ENCODE data around the gene SLC22A9.
"Not testable (repeated sequence)": the region's sequence is repeated elsewhere in the genome, so short reads cannot be mapped to it uniquely, and the experiment has no call there.

Gene SLC22A9

DNA sequence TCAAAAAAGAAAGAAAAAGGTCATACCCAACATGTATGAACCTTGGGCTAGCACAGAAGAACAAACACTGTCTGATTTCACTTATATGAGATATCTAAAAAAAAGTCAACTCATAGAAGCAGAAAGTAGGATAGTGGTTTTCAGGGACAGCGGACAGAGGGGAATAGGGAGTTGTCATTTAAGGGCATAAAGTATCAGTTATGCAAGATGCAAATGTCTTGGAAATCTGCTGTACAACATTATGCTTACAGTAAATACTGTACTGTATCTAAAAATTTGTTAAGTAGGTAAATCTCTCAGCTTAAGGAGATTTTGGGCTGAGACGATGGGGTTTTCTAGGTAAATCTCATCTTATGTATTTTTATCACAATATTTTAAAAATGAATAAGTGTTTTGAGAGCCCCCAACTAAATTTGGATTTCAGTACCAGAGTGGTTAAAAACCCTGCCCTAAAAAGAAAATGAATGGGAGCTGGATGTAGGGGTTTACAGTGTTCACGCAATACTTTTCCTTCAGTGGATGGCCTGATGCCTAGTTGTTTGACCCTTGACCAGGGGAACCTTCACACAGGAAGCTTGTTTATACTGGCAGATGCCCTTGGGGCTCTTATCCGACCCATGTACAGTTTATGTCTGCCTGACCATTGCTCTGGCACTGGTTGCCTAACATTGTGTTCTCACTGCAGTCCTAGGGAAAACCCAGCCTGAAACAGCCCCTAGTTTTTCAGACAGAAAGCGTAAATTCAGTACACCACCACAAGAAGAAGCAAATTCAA is 34.8 kb downstream of the SLC22A9 start:
- DNase-seq: no peak
- no peak overlapping the region for H3K27ac ChIP-seq
- TF ChIP-seq, protein P1, sequence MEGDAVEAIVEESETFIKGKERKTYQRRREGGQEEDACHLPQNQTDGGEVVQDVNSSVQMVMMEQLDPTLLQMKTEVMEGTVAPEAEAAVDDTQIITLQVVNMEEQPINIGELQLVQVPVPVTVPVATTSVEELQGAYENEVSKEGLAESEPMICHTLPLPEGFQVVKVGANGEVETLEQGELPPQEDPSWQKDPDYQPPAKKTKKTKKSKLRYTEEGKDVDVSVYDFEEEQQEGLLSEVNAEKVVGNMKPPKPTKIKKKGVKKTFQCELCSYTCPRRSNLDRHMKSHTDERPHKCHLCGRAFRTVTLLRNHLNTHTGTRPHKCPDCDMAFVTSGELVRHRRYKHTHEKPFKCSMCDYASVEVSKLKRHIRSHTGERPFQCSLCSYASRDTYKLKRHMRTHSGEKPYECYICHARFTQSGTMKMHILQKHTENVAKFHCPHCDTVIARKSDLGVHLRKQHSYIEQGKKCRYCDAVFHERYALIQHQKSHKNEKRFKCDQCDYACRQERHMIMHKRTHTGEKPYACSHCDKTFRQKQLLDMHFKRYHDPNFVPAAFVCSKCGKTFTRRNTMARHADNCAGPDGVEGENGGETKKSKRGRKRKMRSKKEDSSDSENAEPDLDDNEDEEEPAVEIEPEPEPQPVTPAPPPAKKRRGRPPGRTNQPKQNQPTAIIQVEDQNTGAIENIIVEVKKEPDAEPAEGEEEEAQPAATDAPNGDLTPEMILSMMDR (IDR thresholded peaks at IDR 0.05; ENCODE audit: low read depth, low read length): no peak
- H3K27me3 ChIP-seq (ENCODE audit: insufficient read depth, low read depth, severe bottlenecking): peaks cover 76% of the 10 kb centered on the region
- H3K4me3 ChIP-seq (ENCODE audit: low read depth, low read length): no peak overlapping the region
- no peaks in the 10 kb centered on the region for H3K9me3 ChIP-seq (ENCODE audit: severe bottlenecking)
- H3K36me3 ChIP-seq: no peaks in the 10 kb centered on the region

DNA sequence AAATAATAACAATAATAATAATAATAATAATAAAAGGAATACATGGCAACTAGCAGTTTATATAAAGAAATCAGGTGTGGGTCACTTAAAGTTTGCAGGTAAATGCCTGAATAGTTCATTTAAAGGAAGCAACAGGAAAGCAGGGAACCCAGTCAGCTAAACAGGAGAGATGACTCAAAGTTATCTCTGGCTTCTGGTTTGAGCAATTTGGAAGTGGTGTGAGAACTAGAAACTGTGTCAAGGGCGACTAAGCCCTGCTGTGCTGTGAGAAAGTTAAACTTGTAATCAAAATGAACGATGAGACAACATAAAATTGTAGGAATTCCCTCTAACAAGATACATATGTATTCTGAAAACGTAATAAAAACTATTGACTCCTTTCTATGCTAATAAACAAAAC is 35.5 kb downstream of the SLC22A9 start:
- no peak for DNase-seq
- H3K27ac ChIP-seq: no peak overlapping the region
- TF ChIP-seq, protein P1 (IDR thresholded peaks at IDR 0.05; ENCODE audit: low read depth, low read length): no peak
- no peaks in the 10 kb centered on the region for H3K36me3 ChIP-seq
- peaks cover 76% of the 10 kb centered on the region for H3K27me3 ChIP-seq (ENCODE audit: insufficient read depth, low read depth, severe bottlenecking)
- no peaks in the 10 kb centered on the region for H3K9me3 ChIP-seq (ENCODE audit: severe bottlenecking)
- no peak overlapping the region for H3K4me3 ChIP-seq (ENCODE audit: low read depth, low read length)

DNA sequence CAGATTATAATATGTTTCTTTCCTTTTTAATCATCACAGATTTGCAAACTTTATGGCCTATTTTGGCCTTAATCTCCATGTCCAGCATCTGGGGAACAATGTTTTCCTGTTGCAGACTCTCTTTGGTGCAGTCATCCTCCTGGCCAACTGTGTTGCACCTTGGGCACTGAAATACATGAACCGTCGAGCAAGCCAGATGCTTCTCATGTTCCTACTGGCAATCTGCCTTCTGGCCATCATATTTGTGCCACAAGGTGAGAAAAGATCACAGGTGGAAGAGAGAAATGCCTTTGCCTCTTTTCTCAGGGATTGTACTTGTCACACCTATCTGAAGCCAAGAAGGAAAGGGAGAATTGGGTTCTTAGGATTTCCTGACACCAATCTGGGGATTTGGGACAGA is 36.9 kb downstream of the SLC22A9 start:
- DNase-seq: no peak
- no peak overlapping the region for H3K4me3 ChIP-seq (ENCODE audit: low read depth, low read length)
- H3K36me3 ChIP-seq: no peaks in the 10 kb centered on the region
- TF ChIP-seq, protein P1 (IDR thresholded peaks at IDR 0.05; ENCODE audit: low read depth, low read length): no peak
- no peaks in the 10 kb centered on the region for H3K9me3 ChIP-seq (ENCODE audit: severe bottlenecking)
- no peak overlapping the region for H3K27ac ChIP-seq
- H3K27me3 ChIP-seq (ENCODE audit: insufficient read depth, low read depth, severe bottlenecking): peaks cover 74% of the 10 kb centered on the region

DNA sequence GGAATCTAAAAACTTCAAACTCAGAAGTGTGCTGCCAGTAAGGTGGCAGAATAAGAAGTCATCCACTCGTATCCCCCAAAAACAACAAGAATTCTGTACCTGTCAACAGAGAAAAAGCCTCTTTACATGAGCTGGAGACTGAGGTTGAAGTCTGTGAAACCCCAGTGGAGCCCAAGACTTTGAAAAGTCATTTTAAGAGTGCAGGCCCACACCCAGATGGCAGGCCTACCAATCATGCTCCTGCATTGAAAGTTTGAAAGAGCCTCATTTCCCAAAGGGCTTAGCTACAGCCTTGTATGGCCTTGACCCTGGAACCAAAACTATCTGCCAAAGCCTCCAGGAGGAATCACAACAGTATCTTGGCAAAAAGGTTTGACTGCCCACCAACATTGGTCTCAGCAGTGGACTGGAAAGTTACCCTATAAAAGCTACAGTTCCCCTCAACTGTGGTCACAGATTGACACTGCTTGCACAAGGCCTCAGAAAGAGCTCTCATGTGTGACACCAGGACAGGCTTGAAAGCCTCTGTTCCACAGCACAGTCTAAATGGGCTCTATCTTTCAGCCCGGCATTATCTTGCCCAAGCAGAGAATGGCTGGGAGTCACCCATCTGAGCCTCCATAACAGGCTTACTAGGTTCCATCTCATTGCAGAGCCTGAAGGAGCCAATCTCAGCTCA is 47.7 kb downstream of the SLC22A9 start:
- TF ChIP-seq, protein P1 (IDR thresholded peaks at IDR 0.05; ENCODE audit: low read depth, low read length): no peak
- H3K27ac ChIP-seq: no peak overlapping the region
- no peak overlapping the region for H3K4me3 ChIP-seq (ENCODE audit: low read depth, low read length)
- H3K36me3 ChIP-seq: no peaks in the 10 kb centered on the region
- H3K9me3 ChIP-seq (ENCODE audit: severe bottlenecking): peaks cover 6% of the 10 kb centered on the region
- H3K27me3 ChIP-seq (ENCODE audit: insufficient read depth, low read depth, severe bottlenecking): peaks cover 39% of the 10 kb centered on the region
- no peak for DNase-seq

DNA sequence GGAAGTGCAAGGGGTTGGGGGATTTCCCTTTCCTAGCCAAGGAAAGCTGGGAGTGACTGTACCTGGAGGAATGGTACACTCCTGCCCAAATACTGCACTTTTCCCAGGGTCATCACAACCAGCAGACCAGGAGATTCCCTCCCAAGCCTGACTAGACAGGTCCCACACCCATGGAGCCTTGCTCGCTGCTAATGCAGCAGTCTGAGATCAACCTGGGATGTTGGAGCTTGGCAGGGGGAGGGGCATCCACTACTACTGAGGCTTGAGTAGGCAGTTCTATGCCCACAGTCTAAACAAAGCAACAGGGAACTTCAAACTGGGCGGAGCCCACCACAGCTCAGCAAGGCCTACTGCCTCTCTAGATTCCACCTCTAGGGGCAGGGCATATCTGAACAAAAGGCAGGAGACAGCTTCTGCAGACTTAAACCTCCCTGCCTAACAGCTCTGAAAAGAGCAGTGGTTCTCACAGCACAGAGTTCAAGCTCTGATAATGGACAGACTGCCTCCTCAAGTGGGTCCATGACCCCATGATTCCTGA is 58.5 kb downstream of the SLC22A9 start:
- TF ChIP-seq, protein P1 (IDR thresholded peaks at IDR 0.05; ENCODE audit: low read depth, low read length): no peak
- Histone ChIP-seq H3K4me3 (ENCODE audit: low read depth, low read length) (no peak overlapping the region), H3K27me3 (ENCODE audit: insufficient read depth, low read depth, severe bottlenecking) (peaks cover 25% of the 10 kb centered on the region), H3K36me3 (no peaks in the 10 kb centered on the region), H3K9me3 (ENCODE audit: severe bottlenecking) (no peaks in the 10 kb centered on the region), H3K27ac (no peak overlapping the region)
- DNase-seq: no peak

DNA sequence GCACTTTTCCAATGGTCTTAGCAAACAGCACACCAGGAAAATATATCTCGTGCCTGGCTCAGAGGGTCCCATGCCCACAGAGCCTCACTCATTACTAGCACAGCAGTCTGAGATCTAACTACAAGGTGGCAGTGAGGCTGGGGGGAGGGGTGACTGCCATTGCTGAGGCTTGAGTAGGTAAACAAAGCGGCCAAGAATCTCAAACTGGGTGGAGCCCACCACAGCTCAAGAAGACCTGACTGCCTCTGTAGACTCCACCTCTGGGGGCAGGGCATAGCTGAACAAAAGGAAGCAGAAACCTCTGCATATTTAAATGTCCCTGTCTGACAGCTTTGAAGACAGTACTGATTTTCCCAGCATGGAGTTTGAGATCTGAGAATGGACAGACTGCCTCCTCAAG is 61.1 kb downstream of the SLC22A9 start:
- H3K36me3 ChIP-seq: not testable (repeated sequence)

DNA sequence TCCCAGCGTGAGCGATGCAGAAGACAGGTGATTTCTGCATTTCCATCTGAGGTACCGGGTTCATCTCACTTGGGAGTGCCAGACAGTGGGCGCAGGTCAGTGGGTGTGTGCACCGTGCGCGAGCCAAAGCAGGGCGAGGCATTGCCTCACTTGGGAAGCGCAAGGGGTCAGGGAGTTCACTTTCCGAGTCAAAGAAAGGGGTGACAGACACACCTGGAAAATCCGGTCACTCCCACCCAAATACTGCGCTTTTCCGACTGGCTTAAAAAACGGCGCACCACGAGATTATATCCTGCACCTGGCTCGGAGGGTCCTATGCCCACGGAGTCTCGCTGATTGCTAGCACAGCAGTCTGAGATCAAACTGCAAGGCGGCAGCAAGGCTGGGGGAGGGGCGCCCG is 65.8 kb downstream of the SLC22A9 start:
- not testable (repeated sequence) for H3K27ac ChIP-seq; H3K36me3 ChIP-seq; H3K4me3 ChIP-seq (ENCODE audit: low read depth, low read length); H3K9me3 ChIP-seq (ENCODE audit: severe bottlenecking); DNase-seq
- H3K27me3 ChIP-seq (ENCODE audit: insufficient read depth, low read depth, severe bottlenecking): peaks cover 10% of the 10 kb centered on the region

More for the DNA sequence above, 61.1 kb downstream of the SLC22A9 start:
- H3K4me3 ChIP-seq (ENCODE audit: low read depth, low read length); H3K27ac ChIP-seq; H3K9me3 ChIP-seq (ENCODE audit: severe bottlenecking); DNase-seq: not testable (repeated sequence)
- H3K27me3 ChIP-seq (ENCODE audit: insufficient read depth, low read depth, severe bottlenecking): peaks cover 27% of the 10 kb centered on the region

DNA sequence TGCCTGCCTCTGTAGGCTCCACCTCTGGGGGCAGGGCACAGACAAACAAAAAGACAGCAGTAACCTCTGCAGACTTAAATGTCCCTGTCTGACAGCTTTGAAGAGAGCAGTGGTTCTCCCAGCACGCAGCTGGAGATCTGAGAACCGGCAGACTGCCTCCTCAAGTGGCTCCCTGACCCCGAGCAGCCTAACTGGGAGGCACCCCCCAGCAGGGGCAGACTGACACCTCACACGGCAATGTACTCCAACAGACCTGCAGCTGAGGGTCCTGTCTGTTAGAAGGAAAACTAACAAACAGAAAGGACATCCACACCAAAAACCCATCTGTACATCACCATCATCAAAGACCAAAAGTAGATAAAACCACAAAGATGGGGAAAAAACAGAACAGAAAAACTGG is 66.2 kb downstream of the SLC22A9 start:
- not testable (repeated sequence) for H3K36me3 ChIP-seq; DNase-seq; H3K4me3 ChIP-seq (ENCODE audit: low read depth, low read length)

More for the DNA sequence above, 66.2 kb downstream of the SLC22A9 start:
- not testable (repeated sequence) for H3K9me3 ChIP-seq (ENCODE audit: severe bottlenecking); H3K27ac ChIP-seq; H3K27me3 ChIP-seq (ENCODE audit: insufficient read depth, low read depth, severe bottlenecking)
